Ascending aorta (tissue), 2 donors: Measurements from ENCODE around the gene CRISPLD2. TPM values are rescaled to one million over a fixed set of nuclear protein-coding genes. Genes with fewer than 3 reads are reported as not detected.
A peak's percentile ranks its signal among the peaks of the same experiment; 100 is the strongest.

Experiments
- DNase-seq, 2 donors: peaks; one replicate each; pipeline ENCODE4 v3.0.0-alpha.2; 2019; ENCODE audit warnings: low spot score in 2 of 2
- H3K27ac ChIP-seq, 2 donors: fragments of 200-600 bp; sonication (generic); one replicate each; pipeline ENCODE4 v1.5.1; 2016 to 2017; ENCODE audit warnings: mild to moderate bottlenecking in 1 of 2
- H3K27me3 ChIP-seq: fragments of 200-600 bp; sonication (generic); one replicate; pipeline ENCODE4 v1.5.1; 2017
- H3K36me3 ChIP-seq, 2 donors: fragments of 200-600 bp; sonication (generic); one replicate each; pipeline ENCODE4 v1.5.1; 2016
- H3K4me1 ChIP-seq, 2 donors: fragments of 200-600 bp; sonication (generic); one replicate each; pipeline ENCODE4 v1.5.1; 2016 to 2017; ENCODE audit warnings: mild to moderate bottlenecking in 1 of 2
- H3K4me3 ChIP-seq, 2 donors: fragments of 200-600 bp; sonication (generic); one replicate each; pipeline ENCODE4 v1.5.1; 2016 to 2017; ENCODE audit warnings: mild to moderate bottlenecking in 1 of 2
- H3K9me3 ChIP-seq, 2 donors: fragments of 200-600 bp; sonication (generic); one replicate each; pipeline ENCODE4 v1.5.1; 2016
- CTCF ChIP-seq, 3 experiments: fragments of 200-600 bp in 2 of 3; fragments of 450-650 bp in 1 of 3; sonication (generic) in 2 of 3; IDR thresholded peaks; one replicate each; pipeline ENCODE4 v1.5.1; 2016 to 2019; ENCODE audit warnings: antibody characterized with exemption in 3 of 3, mild to moderate bottlenecking in 1 of 3, moderate library complexity in 1 of 3
- intact Hi-C: fragments of 100-400 bp; cut with DNase I; formaldehyde crosslinking; loops from one replicate; pipeline ENCODE4 v1.15.1; 2023
- total RNA-seq: library from RNA; depleted of rRNA; stranded (reverse); fragments of >200 nt; gene quantifications from one replicate; pipeline ENCODE4 v1.1.0, GENCODE V29; 2016

CRISPLD2 gene
- total RNA-seq, 1 donor from 2014 or later: 204 TPM

DNA sequence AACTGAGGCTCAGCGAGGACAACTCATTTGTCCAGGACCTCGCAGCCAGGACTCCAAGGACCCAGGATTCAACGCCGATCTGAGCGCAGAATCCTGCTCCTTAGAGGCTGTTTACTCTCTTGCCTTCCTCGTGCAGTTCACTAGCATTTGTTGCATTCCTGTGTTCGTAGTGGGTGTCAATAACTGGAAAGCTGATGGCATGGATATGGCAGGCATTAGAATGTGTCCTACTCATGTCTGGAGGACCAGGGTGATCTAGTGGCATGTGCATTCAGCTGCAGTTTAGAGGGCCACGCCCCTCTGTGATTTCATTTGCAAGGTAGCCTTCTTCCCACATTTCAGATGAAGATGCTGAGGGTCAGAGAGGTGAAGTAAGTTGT, 510 bp downstream of the CRISPLD2 start:
- no peak for DNase-seq
- Histone ChIP-seq H3K9me3 (no peaks in the 10 kb centered on the region), H3K4me1 (peaks cover 4 to 11% of the 10 kb centered on the region in 2 donors), H3K27me3 (no peaks in the 10 kb centered on the region), H3K36me3 (no peaks in the 10 kb centered on the region), H3K4me3 (peak overlapping the region; percentile 48 to 67), H3K27ac (peak overlapping the region in 1 of 2 donors; percentile 59)
- TF ChIP-seq CTCF (IDR thresholded peaks at IDR 0.05): no peak
- intact Hi-C loops: no loop called here

GRCh38 chr16:84820771-84821170, 986 bp downstream of the CRISPLD2 start:
- intact Hi-C loops: no loop called here
- no peaks in the 10 kb centered on the region for H3K9me3 ChIP-seq
- peak overlapping the region in 1 of 2 donors; percentile 59 for H3K27ac ChIP-seq
- H3K4me1 ChIP-seq: peaks cover 4 to 11% of the 10 kb centered on the region in 2 donors
- no peaks in the 10 kb centered on the region for H3K27me3 ChIP-seq
- H3K36me3 ChIP-seq: no peaks in the 10 kb centered on the region
- TF ChIP-seq CTCF (IDR thresholded peaks at IDR 0.05): no peak
- peak overlapping the region; percentile 48 to 67 for H3K4me3 ChIP-seq
- DNase-seq: no peak

GRCh38 chr16:84821179-84821578, 1.4 kb downstream of the CRISPLD2 start:
- Histone ChIP-seq H3K4me1 (peaks cover 4 to 11% of the 10 kb centered on the region in 2 donors), H3K27ac (peak overlapping the region in 1 of 2 donors; percentile 59), H3K4me3 (peak overlapping the region in 1 of 2 donors; percentile 67), H3K36me3 (no peaks in the 10 kb centered on the region), H3K27me3 (no peaks in the 10 kb centered on the region), H3K9me3 (no peaks in the 10 kb centered on the region)
- intact Hi-C loops: no loop called here
- no peak for TF ChIP-seq CTCF (IDR thresholded peaks at IDR 0.05)
- no peak for DNase-seq

GRCh38 chr16:84821728-84822689, 2.2 kb downstream of the CRISPLD2 start:
- peak overlapping the region; percentile 46 to 59 for H3K27ac ChIP-seq
- H3K4me1 ChIP-seq: peaks cover 4 to 11% of the 10 kb centered on the region in 2 donors
- H3K9me3 ChIP-seq: no peaks in the 10 kb centered on the region
- TF ChIP-seq CTCF (IDR thresholded peaks at IDR 0.05): no peak
- no peaks in the 10 kb centered on the region for H3K36me3 ChIP-seq
- intact Hi-C loops: no loop called here
- H3K27me3 ChIP-seq: no peaks in the 10 kb centered on the region
- DNase-seq: no peak
- peak overlapping the region in 1 of 2 donors; percentile 67 for H3K4me3 ChIP-seq

DNA sequence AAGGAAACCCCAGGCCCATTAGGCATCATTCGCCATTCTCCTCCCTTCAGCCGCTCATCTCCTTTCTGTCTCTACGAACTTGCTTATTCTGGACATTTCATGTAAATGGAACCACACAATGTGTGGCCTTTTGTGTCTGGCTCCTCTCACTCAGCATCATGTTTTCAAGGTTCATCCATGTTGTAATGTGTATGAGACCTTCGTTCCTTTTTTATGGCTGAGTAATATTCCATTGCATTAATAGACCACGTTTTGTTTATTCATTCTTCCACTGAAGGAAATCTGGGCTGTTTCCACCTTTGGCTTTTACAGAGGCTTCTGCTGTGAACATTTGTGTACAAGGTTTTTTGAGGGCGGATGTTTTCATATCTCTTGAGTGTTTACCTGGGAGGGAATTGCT, 3.2 kb downstream of the CRISPLD2 start:
- no peak overlapping the region for H3K4me3 ChIP-seq
- H3K9me3 ChIP-seq: no peaks in the 10 kb centered on the region
- no peaks in the 10 kb centered on the region for H3K27me3 ChIP-seq
- no peak for TF ChIP-seq CTCF (IDR thresholded peaks at IDR 0.05)
- H3K36me3 ChIP-seq: no peaks in the 10 kb centered on the region
- intact Hi-C loops: no loop called here
- H3K27ac ChIP-seq: peak overlapping the region in 1 of 2 donors; percentile 41
- DNase-seq: no peak
- peaks cover 4 to 11% of the 10 kb centered on the region in 2 donors for H3K4me1 ChIP-seq
